DND-41 (cell line): ENCODE results near the gene PNLDC1.
"Not testable (repeated sequence)": the region's sequence is repeated elsewhere in the genome, so short reads cannot be mapped to it uniquely, and the experiment has no call there.

ENCODE experiments used
- ATAC-seq: fragments of 200-7000 bp; cut with Tn5 transposase; 3 replicates; pipeline ENCODE4 v1.9.1; 2021; ENCODE audit warnings: low read depth; ENCODE audit not compliant: insufficient read depth
- DNase-seq: peaks from one replicate; pipeline ENCODE4 v3.0.0-alpha.2; 2020
- H2AFZ ChIP-seq: 2 replicates; pipeline ENCODE4 v1.6.0; 2012; ENCODE audit warnings: low read depth, low read length
- H3K27ac ChIP-seq: 2 replicates; pipeline ENCODE4 v1.5.1; 2012; ENCODE audit warnings: low read length, inconsistent platforms
- H3K27me3 ChIP-seq: fragments of 200-600 bp; sonication (generic); 2 replicates; pipeline ENCODE4 v1.6.0; 2012; ENCODE audit warnings: low read length, mild to moderate bottlenecking, inconsistent platforms; ENCODE audit not compliant: insufficient read depth, poor library complexity
- H3K36me3 ChIP-seq: 2 replicates; pipeline ENCODE4 v1.5.1; 2012; ENCODE audit warnings: low read length, inconsistent platforms; ENCODE audit not compliant: insufficient read depth
- H3K4me1 ChIP-seq: 2 replicates; pipeline ENCODE4 v1.5.1; 2012; ENCODE audit warnings: mild to moderate bottlenecking, low read length; ENCODE audit not compliant: insufficient read depth
- H3K4me2 ChIP-seq: 2 replicates; pipeline ENCODE4 v1.6.0; 2012; ENCODE audit warnings: mild to moderate bottlenecking, moderate library complexity, low read length, inconsistent platforms; ENCODE audit not compliant: insufficient read depth
- H3K4me3 ChIP-seq, 2 experiments: fragments of 200-600 bp in 1 of 2; shearing (Covaris generic) in 1 of 2; 2 replicates each; pipeline ENCODE4 v1.5.1; 2012 to 2016; ENCODE audit warnings: inconsistent platforms in 2 of 2, low read length in 2 of 2, mild to moderate bottlenecking in 2 of 2, low read depth in 1 of 2, moderate library complexity in 1 of 2
- H3K79me2 ChIP-seq: 2 replicates; pipeline ENCODE4 v1.6.0; 2012; ENCODE audit warnings: low read length, inconsistent platforms; ENCODE audit not compliant: insufficient read depth
- H3K9ac ChIP-seq: 2 replicates; pipeline ENCODE4 v1.6.0; 2012; ENCODE audit warnings: low read depth, mild to moderate bottlenecking, inconsistent platforms, low read length, moderate library complexity
- H3K9me3 ChIP-seq: 2 replicates; pipeline ENCODE4 v1.5.1; 2012; ENCODE audit warnings: low read length, moderate library complexity, mild to moderate bottlenecking, inconsistent platforms; ENCODE audit not compliant: insufficient read depth, severe bottlenecking
- H4K20me1 ChIP-seq: 2 replicates; pipeline ENCODE4 v1.6.0; 2012; ENCODE audit warnings: low read length; ENCODE audit not compliant: insufficient read depth
- EZH2 ChIP-seq: IDR thresholded peaks from 3 replicates; pipeline ENCODE4 v1.6.1; 2012; ENCODE audit warnings: borderline replicate concordance, low read depth, mild to moderate bottlenecking, moderate library complexity, low read length, inconsistent platforms; ENCODE audit not compliant: severe bottlenecking
- TF ChIP-seq, protein P1 (sequence below): IDR thresholded peaks from 2 replicates; pipeline ENCODE4 v1.5.1; 2012; ENCODE audit warnings: borderline replicate concordance, low read length, moderate library complexity, mild to moderate bottlenecking; ENCODE audit not compliant: poor library complexity, severe bottlenecking; ENCODE audit errors: extremely low read depth

The PNLDC1 gene

DNA sequence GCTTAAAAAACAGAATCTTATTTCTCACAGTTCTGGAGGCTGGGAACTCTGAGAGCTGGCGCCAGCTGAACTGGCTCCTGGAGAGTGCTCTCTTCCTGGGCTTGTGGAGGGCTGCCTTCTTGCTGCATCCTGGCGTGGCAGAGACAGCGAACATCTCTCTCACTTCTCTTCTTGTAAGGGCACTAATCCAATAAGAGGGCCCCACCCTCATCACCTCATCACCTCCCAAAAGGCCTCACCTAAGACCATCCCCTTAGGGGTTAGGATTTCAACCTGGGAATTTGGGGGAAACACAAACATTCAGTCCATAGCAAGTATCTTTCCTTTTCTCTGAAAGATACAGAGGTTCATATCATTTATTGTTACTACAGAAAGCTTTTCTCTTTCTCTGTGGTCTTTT lies 23.9 kb downstream of the PNLDC1 start:
- Histone ChIP-seq H3K36me3 (no peaks in the 10 kb centered on the region), H2AFZ (no peak overlapping the region), H3K4me3 (no peak overlapping the region), H3K27ac (no peak overlapping the region), H3K4me2 (no peak overlapping the region), H4K20me1 (no peaks in the 10 kb centered on the region), H3K9me3 (no peaks in the 10 kb centered on the region), H3K4me1 (peaks cover 28% of the 10 kb centered on the region), H3K79me2 (no peaks in the 10 kb centered on the region), H3K27me3 (no peaks in the 10 kb centered on the region), H3K9ac (no peak overlapping the region)
- DNase-seq (no peak), ATAC-seq (no peak)
- TF ChIP-seq, protein P1, sequence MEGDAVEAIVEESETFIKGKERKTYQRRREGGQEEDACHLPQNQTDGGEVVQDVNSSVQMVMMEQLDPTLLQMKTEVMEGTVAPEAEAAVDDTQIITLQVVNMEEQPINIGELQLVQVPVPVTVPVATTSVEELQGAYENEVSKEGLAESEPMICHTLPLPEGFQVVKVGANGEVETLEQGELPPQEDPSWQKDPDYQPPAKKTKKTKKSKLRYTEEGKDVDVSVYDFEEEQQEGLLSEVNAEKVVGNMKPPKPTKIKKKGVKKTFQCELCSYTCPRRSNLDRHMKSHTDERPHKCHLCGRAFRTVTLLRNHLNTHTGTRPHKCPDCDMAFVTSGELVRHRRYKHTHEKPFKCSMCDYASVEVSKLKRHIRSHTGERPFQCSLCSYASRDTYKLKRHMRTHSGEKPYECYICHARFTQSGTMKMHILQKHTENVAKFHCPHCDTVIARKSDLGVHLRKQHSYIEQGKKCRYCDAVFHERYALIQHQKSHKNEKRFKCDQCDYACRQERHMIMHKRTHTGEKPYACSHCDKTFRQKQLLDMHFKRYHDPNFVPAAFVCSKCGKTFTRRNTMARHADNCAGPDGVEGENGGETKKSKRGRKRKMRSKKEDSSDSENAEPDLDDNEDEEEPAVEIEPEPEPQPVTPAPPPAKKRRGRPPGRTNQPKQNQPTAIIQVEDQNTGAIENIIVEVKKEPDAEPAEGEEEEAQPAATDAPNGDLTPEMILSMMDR = no peak
- TF ChIP-seq EZH2 = no peak

DNA sequence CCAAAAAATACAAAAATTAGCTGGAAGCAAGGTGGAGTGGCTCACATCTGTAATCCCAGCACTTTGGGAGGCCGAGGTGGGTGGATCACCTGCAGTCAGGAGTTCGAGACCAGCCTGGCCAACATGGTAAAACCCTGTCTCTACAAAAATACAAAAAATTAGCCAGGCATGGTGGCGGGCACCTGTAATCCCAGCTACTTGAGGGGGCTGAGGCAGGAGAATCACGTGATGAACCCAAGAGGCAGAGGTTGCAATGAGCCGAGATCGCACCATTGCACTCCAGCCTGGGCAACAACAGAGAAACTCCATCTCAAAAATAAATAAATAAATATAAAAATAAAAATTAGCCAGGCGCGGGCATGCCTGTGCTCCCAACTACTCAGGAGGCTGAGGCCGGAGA lies 24.6 kb downstream of the PNLDC1 start:
- not testable (repeated sequence) for H3K9ac ChIP-seq, H3K79me2 ChIP-seq, H4K20me1 ChIP-seq, H2AFZ ChIP-seq, H3K4me3 ChIP-seq, DNase-seq, H3K36me3 ChIP-seq, H3K27me3 ChIP-seq, H3K4me2 ChIP-seq, H3K27ac ChIP-seq, H3K9me3 ChIP-seq, ATAC-seq
- H3K4me1 ChIP-seq = peaks cover 21% of the 10 kb centered on the region

DNA sequence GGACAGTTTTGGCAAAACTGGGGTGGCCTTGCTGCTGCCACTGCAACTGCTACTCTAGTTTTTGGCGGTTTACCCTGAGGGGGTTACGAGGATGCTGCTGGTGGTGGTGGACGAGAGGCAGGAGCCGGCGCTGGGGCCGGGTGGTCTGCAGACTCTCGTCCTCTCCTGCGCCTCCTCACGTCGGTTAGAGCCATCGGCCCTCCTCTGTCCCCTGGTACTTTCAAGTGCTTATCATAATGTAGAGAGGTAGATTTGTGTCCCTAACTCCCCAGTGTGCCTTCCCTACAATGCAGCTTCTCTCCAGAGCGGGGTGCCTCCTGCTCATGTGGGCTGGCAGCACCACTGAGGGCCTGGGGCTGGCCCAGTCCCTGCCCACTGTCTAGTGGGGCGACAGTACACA lies 25.9 kb downstream of the PNLDC1 start:
- H3K36me3 ChIP-seq = no peaks in the 10 kb centered on the region
- H3K9me3 ChIP-seq = no peaks in the 10 kb centered on the region
- no peaks in the 10 kb centered on the region for H3K27me3 ChIP-seq
- no peak overlapping the region for H2AFZ ChIP-seq
- H3K27ac ChIP-seq = no peak overlapping the region
- no peak overlapping the region for H3K4me2 ChIP-seq
- no peaks in the 10 kb centered on the region for H3K79me2 ChIP-seq
- DNase-seq = no peak
- H3K4me1 ChIP-seq = peaks cover 8% of the 10 kb centered on the region
- no peaks in the 10 kb centered on the region for H4K20me1 ChIP-seq
- no peak overlapping the region for H3K9ac ChIP-seq
- ATAC-seq = no peak
- no peak overlapping the region for H3K4me3 ChIP-seq
- TF ChIP-seq EZH2 = no peak
- TF ChIP-seq, protein P1 = no peak

DNA sequence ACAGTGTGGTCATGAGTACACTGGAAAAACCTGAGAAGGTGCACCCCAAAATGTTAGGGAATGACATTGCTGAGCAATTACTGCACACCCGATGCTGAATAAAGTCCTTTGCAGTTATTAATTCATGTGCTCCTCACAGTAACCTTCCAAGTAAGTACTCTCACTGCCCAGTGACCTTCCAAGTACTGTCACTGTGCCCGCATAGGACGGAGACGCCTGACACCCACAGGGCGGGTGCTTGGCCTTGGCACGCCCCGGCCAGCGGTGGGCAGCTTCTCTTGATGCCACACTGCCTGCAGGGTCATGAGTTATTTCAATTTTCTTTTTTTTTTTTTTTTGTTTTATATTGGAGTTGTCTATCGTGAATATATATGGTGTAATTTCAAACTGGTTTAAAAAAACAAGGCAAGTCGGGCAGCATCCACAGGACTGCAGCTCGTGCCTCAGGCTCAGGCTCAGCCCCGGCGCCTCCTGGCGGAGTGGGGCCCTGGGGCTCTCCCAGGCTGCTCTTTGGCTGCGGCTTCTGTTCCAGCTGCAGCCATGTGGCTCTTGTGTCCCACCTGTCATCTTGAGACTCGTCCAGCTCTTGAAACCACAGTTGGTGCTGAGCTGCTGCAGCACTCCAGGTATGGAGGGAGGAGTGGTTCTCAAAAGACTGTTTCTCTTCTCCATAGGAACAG lies 27.0 kb downstream of the PNLDC1 start:
- Histone ChIP-seq H3K27me3 (no peaks in the 10 kb centered on the region), H3K4me3 (no peak overlapping the region), H3K4me2 (no peak overlapping the region), H3K27ac (no peak overlapping the region), H3K9me3 (no peaks in the 10 kb centered on the region), H4K20me1 (no peaks in the 10 kb centered on the region), H2AFZ (no peak overlapping the region), H3K79me2 (no peaks in the 10 kb centered on the region), H3K4me1 (no peaks in the 10 kb centered on the region), H3K36me3 (no peaks in the 10 kb centered on the region), H3K9ac (no peak overlapping the region)
- TF ChIP-seq, protein P1 = no peak
- TF ChIP-seq EZH2 = no peak
- no peak for DNase-seq
- ATAC-seq = no peak
